ENCODE measurements around the gene DAD1.
"Not testable (repeated sequence)": the region's sequence is repeated elsewhere in the genome, so short reads cannot be mapped to it uniquely, and the experiment has no call there.

DAD1 gene

GRCh38 chr14:22598896-22599244 is 9.8 kb upstream of the DAD1 start:
- no peak for DNase-seq (ENCODE audit: low read depth in 2 of 2)

GRCh38 chr14:22598099-22598895 is 9.3 kb upstream of the DAD1 start, which contains the start of gene ABHD4:
Gene ABHD4, plus strand, starts transcription at chr14:22598300. Its CDS starts 7 bp downstream, at chr14:22598307.
- DNase-seq (ENCODE audit: low read depth in 2 of 2), result peak; percentile 45 to 60

GRCh38 chr14:22597771-22598098 is 8.7 kb upstream of the DAD1 start:
- no peak for DNase-seq (ENCODE audit: low read depth in 2 of 2)

- no peak for DNase-seq (ENCODE audit: low read depth in 2 of 2)
These were observed 8.2 kb upstream of the DAD1 start for GRCh38 chr14:22597265-22597664.

DNA sequence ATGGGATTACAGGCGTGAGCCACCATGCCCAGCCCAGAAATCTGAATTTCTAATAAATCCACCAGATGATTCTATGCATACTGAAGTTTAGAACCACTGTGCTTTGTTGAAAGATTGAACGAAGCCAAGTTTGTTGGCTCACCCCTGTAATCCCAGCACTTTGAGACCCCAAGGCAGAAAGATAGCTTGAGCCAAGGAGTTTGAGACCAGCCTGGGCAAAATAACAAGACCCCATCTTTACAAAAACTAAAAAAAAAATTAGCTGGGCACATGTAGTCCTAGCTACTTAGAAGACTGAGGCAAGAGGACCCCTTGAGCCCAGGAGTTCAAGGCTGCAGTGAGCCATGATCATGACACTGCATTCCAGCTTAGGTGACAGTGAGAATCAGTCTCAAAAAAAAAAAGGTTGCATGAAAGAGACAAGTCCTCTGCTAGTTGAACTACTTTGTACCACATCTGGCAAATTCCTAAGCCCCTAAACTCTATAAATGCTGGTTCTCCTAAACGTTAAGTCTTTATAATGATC is 7.4 kb upstream of the DAD1 start:
- no peak for DNase-seq (ENCODE audit: low read depth in 2 of 2)

DNA sequence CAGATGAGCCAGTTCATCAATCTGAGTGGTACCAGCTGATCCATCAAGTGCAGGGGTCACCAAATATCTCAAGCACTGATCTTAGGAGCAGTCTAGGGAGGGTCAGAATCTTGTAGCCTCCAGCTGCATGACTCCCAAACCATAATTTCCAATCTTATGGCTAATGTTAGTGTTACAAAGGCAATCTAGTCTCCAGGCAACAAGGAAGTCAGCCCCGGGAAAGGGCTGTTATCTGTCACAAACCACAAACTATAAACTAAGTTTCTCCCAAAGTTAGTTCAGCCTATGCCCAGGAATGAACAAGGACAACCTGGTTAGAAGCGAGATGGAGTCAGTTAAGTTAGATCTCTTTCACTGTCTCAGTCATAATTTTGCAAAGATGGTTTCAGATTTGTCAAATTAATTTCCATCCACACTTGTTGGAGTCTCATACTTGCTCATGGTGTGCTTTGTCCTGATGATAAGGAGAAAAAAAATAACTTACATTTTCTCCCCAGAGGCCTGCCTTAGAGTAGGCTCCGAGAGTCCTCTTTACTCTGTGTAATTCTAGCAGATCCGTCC is 5.2 kb upstream of the DAD1 start:
- no peak for DNase-seq (ENCODE audit: low read depth in 2 of 2)

DNA sequence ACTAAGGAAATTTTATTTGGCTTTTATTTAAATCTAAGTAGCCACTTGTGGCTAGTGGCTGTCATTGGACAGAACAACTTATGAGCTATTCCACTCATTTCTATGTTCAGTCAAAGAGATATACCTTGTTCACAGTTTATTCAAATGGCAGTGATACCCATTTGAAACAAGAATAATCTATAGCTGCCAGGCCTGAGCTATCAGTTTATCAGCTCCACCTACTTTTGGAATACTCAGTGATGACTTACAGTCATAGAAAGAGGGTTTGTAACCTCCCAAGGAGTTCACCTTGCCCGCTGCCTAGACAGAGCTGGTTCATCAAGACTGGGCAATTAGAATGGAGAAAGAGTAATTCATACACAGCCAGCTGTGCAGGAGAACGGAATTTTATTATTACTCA is 4.6 kb upstream of the DAD1 start:
- no peak for DNase-seq (ENCODE audit: low read depth in 2 of 2)

DNA sequence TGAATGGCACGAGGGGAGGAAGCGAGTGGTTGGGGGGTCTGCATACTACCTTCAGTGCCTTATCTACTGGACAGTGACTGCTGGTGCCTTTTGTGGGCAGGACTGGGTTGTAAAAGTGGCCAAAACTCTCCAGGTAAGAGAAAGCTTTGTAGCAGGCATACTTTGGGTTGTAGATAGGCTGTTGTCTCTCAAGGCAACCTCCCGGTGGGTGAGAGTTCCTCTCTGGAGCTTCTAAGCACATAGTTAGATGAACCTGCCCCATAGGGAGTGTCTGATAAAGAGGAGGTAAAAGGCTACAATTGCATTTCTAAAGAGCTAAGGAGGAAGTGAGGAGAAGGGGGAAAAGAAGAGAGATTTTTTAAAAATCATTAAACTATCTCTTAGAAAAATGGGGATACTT is 4.2 kb upstream of the DAD1 start:
- DNase-seq (ENCODE audit: low read depth in 2 of 2), result no peak

DNA sequence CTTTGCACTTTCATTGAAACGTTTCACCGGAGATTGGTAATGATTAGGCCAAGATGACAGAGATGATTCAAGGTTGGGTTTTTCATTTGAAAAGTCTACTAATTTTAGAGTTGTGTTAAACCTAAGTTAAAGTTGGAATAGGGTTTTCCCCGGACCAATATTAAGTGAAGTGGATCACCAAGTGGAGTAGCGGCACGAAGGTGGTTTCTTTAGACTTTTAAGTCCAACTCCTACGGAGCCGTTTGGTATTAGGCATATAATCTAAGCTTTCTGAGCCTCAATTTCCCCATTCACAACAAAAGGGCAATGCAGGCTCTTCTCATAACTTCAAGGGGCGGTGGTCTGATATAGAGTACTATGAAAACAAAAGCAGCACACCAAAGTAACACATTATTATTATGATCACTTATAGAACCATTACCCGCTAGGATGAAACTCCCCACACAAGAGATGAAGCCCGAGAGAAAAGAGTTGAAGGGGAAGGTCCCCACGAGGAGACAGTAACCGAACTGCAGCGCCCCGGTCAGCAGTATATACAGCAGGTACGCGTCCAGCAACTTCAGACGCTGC is 413 bp downstream of the DAD1 start:
- DNase-seq (ENCODE audit: low read depth in 2 of 2), result no peak

GRCh38 chr14:22587677-22588422 is 1.2 kb downstream of the DAD1 start:
- DNase-seq (ENCODE audit: low read depth in 2 of 2), result not testable (repeated sequence)

DNA sequence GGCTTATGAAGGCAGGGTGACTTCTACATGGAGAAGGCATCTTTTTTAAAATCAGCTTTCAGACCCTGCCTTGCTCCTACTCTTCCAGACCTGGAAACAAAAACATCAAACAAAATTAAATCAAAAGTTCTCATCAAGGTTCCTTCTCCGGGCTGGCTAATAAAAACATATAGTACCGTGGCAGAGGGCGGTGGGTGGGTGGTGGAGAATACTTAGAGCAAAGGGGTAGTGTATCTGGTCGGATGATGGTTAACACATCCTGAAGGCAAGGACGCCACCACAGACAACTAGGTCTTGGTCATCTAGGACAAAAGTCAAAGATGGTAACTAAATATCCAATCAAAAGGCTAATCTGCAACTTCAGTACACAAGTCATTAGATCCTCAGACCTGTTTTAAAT is 1.8 kb downstream of the DAD1 start:
- DNase-seq (ENCODE audit: low read depth in 2 of 2), result no peak

GRCh38 chr14:22583994-22584393 is 5.0 kb downstream of the DAD1 start:
- no peak for DNase-seq (ENCODE audit: low read depth in 2 of 2)

GRCh38 chr14:22580625-22581024 is 8.4 kb downstream of the DAD1 start:
- DNase-seq (ENCODE audit: low read depth in 2 of 2), result no peak

DNA sequence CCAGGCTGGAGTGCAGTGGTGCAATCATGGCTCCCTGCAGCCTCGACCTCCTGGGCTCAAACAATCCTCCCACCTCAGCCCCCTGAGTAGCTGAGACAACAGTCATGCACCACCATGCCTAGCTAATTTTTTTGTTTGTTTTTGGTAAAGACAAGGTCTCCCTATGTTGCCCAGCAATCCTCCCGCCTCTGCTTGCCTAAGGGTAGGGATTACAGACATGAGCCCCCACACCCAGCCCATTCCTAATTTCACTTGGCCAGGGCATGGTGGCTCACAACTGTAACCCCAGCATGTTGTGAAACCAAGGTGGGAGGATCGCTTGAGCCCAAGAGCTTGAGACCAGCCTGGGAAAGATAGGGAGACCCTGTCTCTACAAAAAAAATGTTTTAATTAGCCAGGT is 9.1 kb downstream of the DAD1 start:
- DNase-seq (ENCODE audit: low read depth in 2 of 2), result no peak

- DNase-seq (ENCODE audit: low read depth in 2 of 2), result no peak
These were observed 9.8 kb downstream of the DAD1 start for GRCh38 chr14:22579236-22579635.

DNA sequence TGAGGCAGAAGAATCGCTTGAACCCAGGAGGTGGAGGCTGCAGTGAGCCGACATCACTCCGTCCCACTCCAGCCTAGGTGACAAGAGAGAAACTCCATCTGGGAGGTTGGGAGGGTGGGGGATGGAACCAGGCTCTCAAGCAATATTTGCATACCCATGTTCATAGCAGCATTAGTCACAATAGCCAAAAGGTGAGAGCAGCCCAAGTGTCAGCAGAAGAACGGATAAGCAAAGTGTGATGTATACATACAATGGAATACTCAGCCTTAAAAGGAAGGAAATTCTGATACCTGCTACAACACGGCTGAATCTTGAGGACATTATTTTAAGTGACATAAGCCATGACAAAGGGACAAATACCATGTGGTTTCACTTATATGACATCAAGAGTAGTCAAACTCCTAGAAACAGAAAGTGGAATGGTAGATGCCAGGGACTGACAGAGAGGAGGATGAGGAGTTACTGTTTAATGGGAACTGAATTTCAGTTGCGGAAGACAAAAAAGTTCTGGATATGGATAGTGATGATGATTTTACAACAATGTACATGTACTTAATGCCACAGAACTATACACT is 11.6 kb downstream of the DAD1 start:
- no peak for DNase-seq (ENCODE audit: low read depth in 2 of 2)

GRCh38 chr14:22573804-22574203 is 15.2 kb downstream of the DAD1 start:
- DNase-seq (ENCODE audit: low read depth in 2 of 2), result no peak

DNA sequence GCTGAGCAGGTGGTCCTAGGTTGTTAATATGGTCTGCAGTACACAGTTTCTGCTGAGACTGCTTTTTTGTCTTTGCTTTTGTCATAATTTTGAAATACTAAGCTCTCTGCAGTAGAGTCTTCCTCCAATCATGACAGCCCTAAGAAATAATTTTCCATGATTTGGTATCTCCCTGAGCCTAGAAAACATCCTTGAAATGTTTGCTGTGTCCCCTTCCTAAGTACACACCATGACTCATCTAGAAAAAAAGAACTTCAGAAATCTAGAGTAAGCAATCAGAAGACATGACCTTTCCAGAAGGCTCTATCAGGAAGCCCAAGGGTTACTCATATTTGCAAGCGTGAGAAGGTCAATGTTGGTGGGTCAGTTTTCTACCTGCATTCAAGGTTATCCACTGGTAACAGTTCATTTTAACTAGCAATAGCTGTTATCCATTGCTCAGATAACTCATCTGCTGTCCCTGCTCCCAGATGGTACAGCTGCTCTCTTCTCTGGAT is 16.4 kb downstream of the DAD1 start:
- DNase-seq (ENCODE audit: low read depth in 2 of 2), result no peak

DNA sequence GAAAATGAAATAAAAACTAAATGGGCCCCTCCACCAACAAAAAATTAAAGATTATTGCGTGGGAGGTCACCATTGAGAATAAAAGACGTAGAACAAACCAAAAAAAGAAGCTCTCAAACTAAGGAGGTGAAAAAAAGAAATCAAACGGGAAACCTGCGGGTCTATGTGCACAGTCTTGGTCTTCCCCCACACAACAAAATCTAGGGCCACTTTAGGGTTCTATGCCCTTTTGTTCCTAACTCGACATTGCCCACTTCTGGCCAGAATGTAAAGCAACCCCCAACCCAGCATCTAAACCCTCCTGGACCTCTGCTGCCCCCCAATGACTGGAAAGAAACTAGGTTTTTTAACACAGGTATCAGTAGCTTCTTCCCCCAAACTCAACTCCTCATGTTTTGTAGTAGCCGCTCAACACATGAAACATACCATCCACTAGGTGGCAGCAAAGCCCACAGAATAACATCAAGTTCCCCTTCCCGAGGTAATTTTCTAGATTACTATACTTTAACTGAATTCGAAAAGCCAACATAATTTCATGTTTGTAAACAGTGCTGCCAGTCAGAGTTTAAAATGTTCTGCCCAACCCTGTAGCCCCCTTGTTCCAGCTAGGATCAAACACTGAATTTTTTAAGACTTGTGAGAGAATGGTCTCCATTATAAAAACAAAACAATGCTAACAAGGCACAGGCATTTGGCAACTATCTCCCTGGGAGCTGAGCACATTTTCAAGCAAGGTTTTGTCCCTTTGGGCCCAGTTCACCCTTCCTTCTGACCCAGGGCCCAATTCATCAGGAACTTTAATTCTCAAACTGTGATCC is 18.7 kb downstream of the DAD1 start:
- DNase-seq (ENCODE audit: low read depth in 2 of 2), result peak; percentile 49 to 62

- DNase-seq (ENCODE audit: low read depth in 2 of 2), result no peak
These were observed 19.3 kb downstream of the DAD1 start for GRCh38 chr14:22569737-22570131.

DNA sequence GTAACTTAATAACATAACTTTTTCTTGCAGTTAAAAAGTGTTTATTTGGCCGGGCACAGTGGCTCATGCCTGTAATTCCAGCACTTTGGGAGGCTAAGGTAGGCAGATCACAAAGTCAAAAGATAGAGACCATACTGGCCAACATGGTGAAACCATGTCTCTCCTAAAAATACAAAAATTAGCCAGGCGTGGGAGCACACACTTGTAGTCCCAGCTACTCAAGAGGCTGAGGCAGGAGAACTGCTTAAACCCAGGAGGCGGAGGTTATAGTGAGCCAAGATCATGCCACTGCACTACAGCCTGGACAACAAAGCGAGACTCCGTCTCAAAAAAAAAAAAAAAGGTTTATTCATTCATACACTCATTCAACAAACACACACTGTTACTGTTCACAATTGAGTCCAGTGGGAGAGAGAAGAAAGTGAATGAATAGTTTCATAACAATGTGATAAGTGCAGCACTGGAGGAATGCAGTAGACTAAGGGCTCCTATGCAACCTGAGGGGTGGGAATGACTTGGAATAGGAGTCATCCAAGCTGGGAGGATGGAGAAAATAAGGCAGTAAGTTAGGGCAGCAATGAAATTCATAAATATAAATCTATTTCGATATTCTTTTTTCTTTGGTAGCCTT is 19.8 kb downstream of the DAD1 start:
- no peak for DNase-seq (ENCODE audit: low read depth in 2 of 2)
